Esophagus muscularis mucosa (tissue), 4 donors: ENCODE measurements around the gene MAPKAP1. TPM values are rescaled to one million over a fixed set of nuclear protein-coding genes. Genes with fewer than 3 reads are reported as not detected.

Source experiments
- DNase-seq: peaks from one replicate; pipeline ENCODE4 v3.0.0-alpha.2; 2017; ENCODE audit errors: extremely low spot score
- H3K27ac ChIP-seq, 4 donors: fragments of 200-600 bp; sonication (generic); replicated peaks in 1 of 4; 1 replicate in 3 of 4; 2 replicates in 1 of 4; pipeline ENCODE4 v1.5.1; 2016 to 2019; ENCODE audit warnings: mild to moderate bottlenecking in 1 of 4
- H3K27me3 ChIP-seq, 4 donors: fragments of 200-600 bp; sonication (generic); one replicate each; pipeline versions ENCODE4 v1.5.1 to v1.6.0; 2016 to 2019
- H3K36me3 ChIP-seq, 4 donors: fragments of 200-600 bp; sonication (generic); one replicate each; pipeline ENCODE4 v1.5.1; 2016 to 2019
- H3K4me1 ChIP-seq, 4 donors: fragments of 200-600 bp; sonication (generic); one replicate each; pipeline ENCODE4 v1.5.1; 2016 to 2019
- H3K4me3 ChIP-seq, 4 donors: fragments of 200-600 bp; sonication (generic); 1 replicate in 2 of 4; 2 replicates in 2 of 4; pipeline ENCODE4 v1.5.1; 2016 to 2019; ENCODE audit warnings: mild to moderate bottlenecking in 4 of 4, moderate library complexity in 1 of 4
- H3K9me3 ChIP-seq, 4 donors: fragments of 200-600 bp; sonication (generic); 1 replicate in 3 of 4; 2 replicates in 1 of 4; pipeline ENCODE4 v1.5.1; 2016 to 2019
- CTCF ChIP-seq, 3 experiments: fragments of 200-600 bp in 2 of 3; fragments of 450-650 bp in 1 of 3; sonication (generic) in 2 of 3; IDR thresholded peaks; one replicate each; pipeline ENCODE4 v1.5.1; 2017 to 2019; ENCODE audit warnings: antibody characterized with exemption in 3 of 3, mild to moderate bottlenecking in 2 of 3, moderate library complexity in 1 of 3
- EP300 ChIP-seq: sonication (generic); formaldehyde crosslinking; IDR thresholded peaks from one replicate; pipeline ENCODE4 v1.6.1; 2017; ENCODE audit warnings: antibody characterized with exemption
- POLR2A ChIP-seq: fragments of 450-650 bp; IDR thresholded peaks from one replicate; pipeline ENCODE4 v1.6.1; 2017; ENCODE audit warnings: antibody characterized with exemption, moderate library complexity, mild to moderate bottlenecking, low read depth
- POLR2AphosphoS5 ChIP-seq, 2 donors: sonication (generic); formaldehyde crosslinking; IDR thresholded peaks; one replicate each; pipeline ENCODE4 v1.6.1; 2017; ENCODE audit warnings: antibody characterized with exemption in 2 of 2
- WGBS: methylation state at CpG from one replicate; pipeline ENCODE4 v1.1.5; 2018; 5-methylcytosine and 5-hydroxymethylcytosine counted together
- intact Hi-C: fragments of 100-400 bp; cut with DNase I; formaldehyde crosslinking; loops from one replicate; pipeline ENCODE4 v1.15.1; 2023
- total RNA-seq, 4 donors: library from RNA; depleted of rRNA; stranded (reverse); fragments of >200 nt; gene quantifications; one replicate each; pipeline versions ENCODE4 v1.1.0 to v1.2.1, GENCODE V29; 2016

Gene MAPKAP1
- total RNA-seq, 4 donors from 2014 or later: 84.3 to 103 (median 93.4) TPM

GRCh38 chr9:125397736-125398135 lies 309.3 kb downstream of the MAPKAP1 start:
- H3K9me3 ChIP-seq: no peaks in the 10 kb centered on the region
- H3K27ac ChIP-seq: no peak overlapping the region
- no peak for DNase-seq
- 82% methylated on average over 11 of the region's 11 CpGs for WGBS
- intact Hi-C loops: no loop called here
- H3K4me1 ChIP-seq: no peaks in the 10 kb centered on the region
- no peaks in the 10 kb centered on the region for H3K36me3 ChIP-seq
- no peaks in the 10 kb centered on the region for H3K27me3 ChIP-seq
- TF ChIP-seq EP300 (no peak), POLR2AphosphoS5 (IDR thresholded peaks at IDR 0.05) (no peak)
- H3K4me3 ChIP-seq: no peak overlapping the region

- H3K27me3 ChIP-seq: no peaks in the 10 kb centered on the region
- no peak for DNase-seq
- no peak overlapping the region for H3K4me3 ChIP-seq
- intact Hi-C loops: no loop called here
- H3K36me3 ChIP-seq: no peaks in the 10 kb centered on the region
- TF ChIP-seq CTCF (IDR thresholded peaks at IDR 0.05) (no peak), POLR2AphosphoS5 (IDR thresholded peaks at IDR 0.05) (no peak), EP300 (no peak), POLR2A (no peak)
- H3K27ac ChIP-seq: no peak overlapping the region
- WGBS: 94% methylated on average over 6 of the region's 6 CpGs
- no peaks in the 10 kb centered on the region for H3K9me3 ChIP-seq
- H3K4me1 ChIP-seq: no peaks in the 10 kb centered on the region
Measured at GRCh38 chr9:125396799-125397198, 310.2 kb downstream of the MAPKAP1 start.

GRCh38 chr9:125393426-125393825 lies 313.6 kb downstream of the MAPKAP1 start:
- Histone ChIP-seq H3K4me3 (no peak overlapping the region), H3K9me3 (no peaks in the 10 kb centered on the region), H3K36me3 (no peaks in the 10 kb centered on the region), H3K27me3 (no peaks in the 10 kb centered on the region), H3K4me1 (no peaks in the 10 kb centered on the region), H3K27ac (no peak overlapping the region)
- 97% methylated on average over 3 of the region's 3 CpGs for WGBS
- DNase-seq: no peak
- TF ChIP-seq EP300: no peak
- TF ChIP-seq POLR2AphosphoS5 (IDR thresholded peaks at IDR 0.05): no peak
- no peak for TF ChIP-seq CTCF (IDR thresholded peaks at IDR 0.05)
- TF ChIP-seq POLR2A: no peak
- intact Hi-C loops: no loop called here

GRCh38 chr9:125391704-125392103 lies 315.3 kb downstream of the MAPKAP1 start:
- H3K9me3 ChIP-seq: no peaks in the 10 kb centered on the region
- no peak for TF ChIP-seq CTCF (IDR thresholded peaks at IDR 0.05)
- H3K4me3 ChIP-seq: no peak overlapping the region
- WGBS: 91% methylated on average over 6 of the region's 6 CpGs
- intact Hi-C loops: no loop called here
- no peak overlapping the region for H3K27ac ChIP-seq
- H3K4me1 ChIP-seq: no peaks in the 10 kb centered on the region
- no peaks in the 10 kb centered on the region for H3K36me3 ChIP-seq
- DNase-seq: no peak
- no peaks in the 10 kb centered on the region for H3K27me3 ChIP-seq

- Histone ChIP-seq H3K36me3 (no peaks in the 10 kb centered on the region), H3K4me3 (no peak overlapping the region), H3K27me3 (no peaks in the 10 kb centered on the region), H3K9me3 (no peaks in the 10 kb centered on the region), H3K27ac (no peak overlapping the region), H3K4me1 (no peaks in the 10 kb centered on the region)
- TF ChIP-seq POLR2A (no peak), EP300 (no peak), CTCF (IDR thresholded peaks at IDR 0.05) (no peak), POLR2AphosphoS5 (IDR thresholded peaks at IDR 0.05) (no peak)
- intact Hi-C loops: no loop called here
- DNase-seq: no peak
- 65% methylated on average over 6 of the region's 6 CpGs for WGBS
Measured at GRCh38 chr9:125388978-125389377, 318.0 kb downstream of the MAPKAP1 start.
